ENCODE data around the gene CCDC188.
A peak's percentile ranks its signal among the peaks of the same experiment; 100 is the strongest.

The CCDC188 gene

GRCh38 chr22:20114506-20115475 is 36.1 kb downstream of the CCDC188 start:
- H3K9ac ChIP-seq (ENCODE audit: low read depth, low read length): no peak overlapping the region
- H3K27ac ChIP-seq (ENCODE audit: low read depth, low read length): no peak overlapping the region
- H3K9me3 ChIP-seq (ENCODE audit: insufficient read depth, low read depth, low read length): no peaks in the 10 kb centered on the region
- peaks cover 8% of the 10 kb centered on the region; the same call in 1 of the 2 replicates for H3K4me1 ChIP-seq (ENCODE audit: insufficient read depth, low read length)
- H3K36me3 ChIP-seq (ENCODE audit: insufficient read depth, low read length): peaks cover 73% of the 10 kb centered on the region
- H3K4me3 ChIP-seq (ENCODE audit: low read length): no peak overlapping the region
- no peaks in the 10 kb centered on the region for H3K27me3 ChIP-seq (ENCODE audit: insufficient read depth, low read length)
- 94% methylated on average over 36 of the region's 36 CpGs for WGBS

- H3K27me3 ChIP-seq (ENCODE audit: insufficient read depth, low read length): no peaks in the 10 kb centered on the region
- 93% methylated on average over 19 of the region's 19 CpGs for WGBS
- H3K36me3 ChIP-seq (ENCODE audit: insufficient read depth, low read length): peaks cover 73% of the 10 kb centered on the region
- no peak overlapping the region for H3K27ac ChIP-seq (ENCODE audit: low read depth, low read length)
- H3K9ac ChIP-seq (ENCODE audit: low read depth, low read length): no peak overlapping the region
- H3K9me3 ChIP-seq (ENCODE audit: insufficient read depth, low read depth, low read length): no peaks in the 10 kb centered on the region
- H3K4me1 ChIP-seq (ENCODE audit: insufficient read depth, low read length): 0 out of 2 replicates have a peak, but pooled peaks cover 2% of the 10 kb centered on the region
- no peak overlapping the region for H3K4me3 ChIP-seq (ENCODE audit: low read length)
These were observed 37.1 kb downstream of the CCDC188 start for GRCh38 chr22:20113551-20114310.

- Histone ChIP-seq H3K27me3 (ENCODE audit: insufficient read depth, low read length) (no peaks in the 10 kb centered on the region), H3K9me3 (ENCODE audit: insufficient read depth, low read depth, low read length) (no peaks in the 10 kb centered on the region), H3K4me3 (ENCODE audit: low read length) (no peak overlapping the region), H3K9ac (ENCODE audit: low read depth, low read length) (no peak overlapping the region), H3K36me3 (ENCODE audit: insufficient read depth, low read length) (peaks cover 76% of the 10 kb centered on the region), H3K4me1 (ENCODE audit: insufficient read depth, low read length) (no peaks in the 10 kb centered on the region), H3K27ac (ENCODE audit: low read depth, low read length) (0 out of 2 replicates have a peak overlapping the region, but pooled peaks have one; percentile 13)
- WGBS: 93% methylated on average over 26 of the region's 26 CpGs
These were observed 38.0 kb downstream of the CCDC188 start for GRCh38 chr22:20112623-20113511.

GRCh38 chr22:20111689-20112622 is 38.9 kb downstream of the CCDC188 start:
- no peaks in the 10 kb centered on the region for H3K9me3 ChIP-seq (ENCODE audit: insufficient read depth, low read depth, low read length)
- no peak overlapping the region for H3K4me3 ChIP-seq (ENCODE audit: low read length)
- H3K36me3 ChIP-seq (ENCODE audit: insufficient read depth, low read length): peaks cover 85% of the 10 kb centered on the region
- 92% methylated on average over 7 of the region's 7 CpGs for WGBS
- no peaks in the 10 kb centered on the region for H3K4me1 ChIP-seq (ENCODE audit: insufficient read depth, low read length)
- no peak overlapping the region for H3K9ac ChIP-seq (ENCODE audit: low read depth, low read length)
- H3K27me3 ChIP-seq (ENCODE audit: insufficient read depth, low read length): no peaks in the 10 kb centered on the region
- 0 out of 2 replicates have a peak overlapping the region, but pooled peaks have one; percentile 13 for H3K27ac ChIP-seq (ENCODE audit: low read depth, low read length)

GRCh38 chr22:20111045-20111688 is 39.7 kb downstream of the CCDC188 start:
- H3K27me3 ChIP-seq (ENCODE audit: insufficient read depth, low read length): no peaks in the 10 kb centered on the region
- H3K27ac ChIP-seq (ENCODE audit: low read depth, low read length): no peak overlapping the region; the same call in 1 of the 2 replicates
- no peak overlapping the region for H3K4me3 ChIP-seq (ENCODE audit: low read length)
- H3K4me1 ChIP-seq (ENCODE audit: insufficient read depth, low read length): no peaks in the 10 kb centered on the region
- no peaks in the 10 kb centered on the region for H3K9me3 ChIP-seq (ENCODE audit: insufficient read depth, low read depth, low read length)
- 80% methylated on average over 14 of the region's 14 CpGs for WGBS
- H3K9ac ChIP-seq (ENCODE audit: low read depth, low read length): no peak overlapping the region
- H3K36me3 ChIP-seq (ENCODE audit: insufficient read depth, low read length): peaks cover 93% of the 10 kb centered on the region

- no peak overlapping the region for H3K4me3 ChIP-seq (ENCODE audit: low read length)
- H3K4me1 ChIP-seq (ENCODE audit: insufficient read depth, low read length): no peaks in the 10 kb centered on the region
- H3K27me3 ChIP-seq (ENCODE audit: insufficient read depth, low read length): no peaks in the 10 kb centered on the region
- H3K9me3 ChIP-seq (ENCODE audit: insufficient read depth, low read depth, low read length): no peaks in the 10 kb centered on the region
- 94% methylated on average over 9 of the region's 9 CpGs for WGBS
- no peak overlapping the region for H3K27ac ChIP-seq (ENCODE audit: low read depth, low read length)
- H3K9ac ChIP-seq (ENCODE audit: low read depth, low read length): no peak overlapping the region
- H3K36me3 ChIP-seq (ENCODE audit: insufficient read depth, low read length): peaks cover 93% of the 10 kb centered on the region
These were observed 40.4 kb downstream of the CCDC188 start for GRCh38 chr22:20110359-20110985.

- 95% methylated on average over 23 of the region's 23 CpGs for WGBS
- Histone ChIP-seq H3K9me3 (ENCODE audit: insufficient read depth, low read depth, low read length) (no peaks in the 10 kb centered on the region), H3K36me3 (ENCODE audit: insufficient read depth, low read length) (peaks cover 93% of the 10 kb centered on the region), H3K27ac (ENCODE audit: low read depth, low read length) (no peak overlapping the region), H3K27me3 (ENCODE audit: insufficient read depth, low read length) (no peaks in the 10 kb centered on the region), H3K4me3 (ENCODE audit: low read length) (no peak overlapping the region), H3K4me1 (ENCODE audit: insufficient read depth, low read length) (no peaks in the 10 kb centered on the region), H3K9ac (ENCODE audit: low read depth, low read length) (no peak overlapping the region)
These were observed 41.2 kb downstream of the CCDC188 start for GRCh38 chr22:20109411-20110358.

GRCh38 chr22:20108757-20109230 is 42.1 kb downstream of the CCDC188 start:
- 89% methylated on average over 12 of the region's 12 CpGs for WGBS
- no peaks in the 10 kb centered on the region for H3K9me3 ChIP-seq (ENCODE audit: insufficient read depth, low read depth, low read length)
- no peaks in the 10 kb centered on the region for H3K27me3 ChIP-seq (ENCODE audit: insufficient read depth, low read length)
- H3K4me3 ChIP-seq (ENCODE audit: low read length): no peak overlapping the region
- no peak overlapping the region for H3K9ac ChIP-seq (ENCODE audit: low read depth, low read length)
- H3K36me3 ChIP-seq (ENCODE audit: insufficient read depth, low read length): peaks cover 90% of the 10 kb centered on the region
- no peaks in the 10 kb centered on the region for H3K4me1 ChIP-seq (ENCODE audit: insufficient read depth, low read length)
- H3K27ac ChIP-seq (ENCODE audit: low read depth, low read length): no peak overlapping the region

All from HUES64 (cell line).